ENCODE data around the gene NUDT7.

GRCh38 chr16:77683397-77684180 is 38.7 kb upstream of the NUDT7 start:
- TF ChIP-seq REST (tag by site-specific recombination; IDR thresholded peaks at IDR 0.05) (no peak), ZNF580 (tag by site-specific recombination; IDR thresholded peaks at IDR 0.05) (no peak), HOXD13 (CRISPR knock-in tag; IDR thresholded peaks at IDR 0.05; ENCODE audit: borderline replicate concordance) (no peak), CTCF (tag by site-specific recombination; IDR thresholded peaks at IDR 0.05) (no peak), ZNF707 (tag by site-specific recombination; IDR thresholded peaks at IDR 0.05) (no peak), KLF16 (tag by site-specific recombination; IDR thresholded peaks at IDR 0.05) (no peak), ZNF280C (tag by site-specific recombination; IDR thresholded peaks at IDR 0.05) (no peak), ZNF19 (tag by site-specific recombination; IDR thresholded peaks at IDR 0.05; ENCODE audit: low read depth) (no peak), ZBTB44 (tag by site-specific recombination; IDR thresholded peaks at IDR 0.05) (no peak), PRDM10 (tag by site-specific recombination; IDR thresholded peaks at IDR 0.05) (no peak), ZNF426 (tag by site-specific recombination; IDR thresholded peaks at IDR 0.05) (no peak), KLF10 (tag by site-specific recombination; IDR thresholded peaks at IDR 0.05) (no peak)

All from HEK293 (cell line).